H1 (cell line): ENCODE results near the gene EPHA2. TPM values are rescaled to one million over a fixed set of nuclear protein-coding genes. Genes with fewer than 3 reads are reported as not detected.

Source experiments
- CTCF ChIA-PET: fragments of 300-600 bp; sonication (Branson Sonifier 250); formaldehyde crosslinking; loops from one replicate; lab custom pipeline; 2021; ENCODE audit not compliant: partially characterized antibody; lab: Charles Lee
- POLR2A ChIA-PET: fragments of 300-600 bp; sonication (Branson Sonifier 250); formaldehyde crosslinking; loops from one replicate; lab custom pipeline; 2021; ENCODE audit warnings: inconsistent platforms; ENCODE audit not compliant: partially characterized antibody; lab: Charles Lee
- DNase-seq, 2 experiments: peaks; one replicate each; pipeline versions ENCODE4 v3.0.0 to v3.0.0-alpha.2; 2010 to 2022; ENCODE audit warnings: low spot score in 2 of 2, low read depth in 1 of 2, mixed read lengths in 1 of 2
- FAIRE-seq: peaks from 2 replicates; lab custom pipeline; 2011; peaks lifted over from hg19 to GRCh38; lab: Jason Lieb, UNC
- H2AFZ ChIP-seq: 2 replicates; pipeline ENCODE4 v1.8.1; 2012; ENCODE audit warnings: low read length, inconsistent platforms
- H2AK5ac ChIP-seq: 2 replicates; pipeline ENCODE4 v1.6.1; 2013; ENCODE audit warnings: low read depth, low read length
- H2BK120ac ChIP-seq: replicated peaks from 2 replicates; pipeline ENCODE3; 2013; ENCODE audit warnings: low read depth, low read length, inconsistent platforms
- H2BK12ac ChIP-seq: 2 replicates; pipeline ENCODE4 v1.6.1; 2013; ENCODE audit warnings: low read depth, low read length
- H2BK15ac ChIP-seq: 2 replicates; pipeline ENCODE4 v1.6.1; 2013; ENCODE audit warnings: low read length
- H2BK20ac ChIP-seq: 2 replicates; pipeline ENCODE4 v1.6.1; 2013; ENCODE audit warnings: low read length
- H2BK5ac ChIP-seq: 2 replicates; pipeline ENCODE4 v1.6.1; 2013; ENCODE audit warnings: low read depth, low read length
- H3K14ac ChIP-seq: 2 replicates; pipeline ENCODE4 v1.6.1; 2013; ENCODE audit warnings: inconsistent platforms; ENCODE audit not compliant: insufficient read length
- H3K18ac ChIP-seq: 2 replicates; pipeline ENCODE4 v1.6.1; 2013; ENCODE audit warnings: low read length; ENCODE audit errors: extremely low read depth
- H3K23ac ChIP-seq: 2 replicates; pipeline ENCODE4 v1.6.1; 2013; ENCODE audit warnings: inconsistent platforms; ENCODE audit not compliant: insufficient read length
- H3K23me2 ChIP-seq: 2 replicates; pipeline ENCODE4 v1.6.1; 2013; ENCODE audit warnings: low read depth, low read length
- H3K27ac ChIP-seq: 2 replicates; pipeline ENCODE4 v1.6.1; 2011; ENCODE audit warnings: low read depth, low read length, inconsistent platforms
- H3K27me3 ChIP-seq, 4 experiments: replicated peaks in 1 of 4; 1 replicate in 1 of 4; 2 replicates in 3 of 4; pipeline versions ENCODE4 v1.6.1 to v1.8.1; 2011 to 2013; ENCODE audit warnings: low read length in 3 of 4, mild to moderate bottlenecking in 3 of 4, inconsistent platforms in 2 of 4, mixed read lengths in 2 of 4, moderate library complexity in 1 of 4; ENCODE audit not compliant: control insufficient read depth in 3 of 4, insufficient read depth in 3 of 4; ENCODE audit errors: extremely low read depth in 1 of 4
- H3K36me3 ChIP-seq, 4 experiments: 2 replicates each; pipeline versions ENCODE4 v1.6.1 to v1.8.1; 2011 to 2013; ENCODE audit warnings: mild to moderate bottlenecking in 4 of 4, low read length in 3 of 4, moderate library complexity in 2 of 4, control low read depth in 1 of 4, inconsistent platforms in 1 of 4; ENCODE audit not compliant: insufficient read depth in 4 of 4, control insufficient read depth in 2 of 4
- H3K4ac ChIP-seq: replicated peaks from 2 replicates; pipeline ENCODE3; 2013; ENCODE audit warnings: low read length, low read depth, mixed read lengths, inconsistent platforms; ENCODE audit not compliant: insufficient read length
- H3K4me1 ChIP-seq, 4 experiments: replicated peaks in 1 of 4; 1 replicate in 1 of 4; 2 replicates in 3 of 4; pipeline versions ENCODE4 v1.6.1 to v1.8.1; 2011 to 2013; ENCODE audit warnings: low read length in 3 of 4, inconsistent platforms in 2 of 4, mixed read lengths in 1 of 4; ENCODE audit not compliant: insufficient read depth in 4 of 4, control insufficient read depth in 3 of 4
- H3K4me2 ChIP-seq, 2 experiments: 2 replicates each; pipeline versions ENCODE4 v1.6.1 to v1.8.1; 2011 to 2013; ENCODE audit warnings: low read depth in 2 of 2, low read length in 2 of 2, control low read depth in 1 of 2, inconsistent platforms in 1 of 2, mild to moderate bottlenecking in 1 of 2; ENCODE audit not compliant: insufficient read depth in 1 of 2
- H3K4me3 ChIP-seq, 4 experiments: fragments of 200-600, 300-600 bp in 1 of 4; sonication (generic), shearing (Covaris generic), sonication (Bioruptor Twin) in 1 of 4; 2 replicates each; pipeline versions ENCODE4 v1.5.1 to v1.8.1; 2011 to 2016; ENCODE audit warnings: low read length in 4 of 4, low read depth in 3 of 4, control low read depth in 2 of 4, inconsistent platforms in 2 of 4, mild to moderate bottlenecking in 2 of 4, mixed read lengths in 1 of 4, moderate library complexity in 1 of 4; ENCODE audit not compliant: insufficient read depth in 2 of 4; ENCODE audit errors: extremely low read depth in 1 of 4
- H3K56ac ChIP-seq: replicated peaks from 2 replicates; pipeline ENCODE3; 2013; ENCODE audit warnings: low read depth, mild to moderate bottlenecking, mixed read lengths, low read length, inconsistent platforms; ENCODE audit not compliant: insufficient read length
- H3K79me1 ChIP-seq: 2 replicates; pipeline ENCODE4 v1.6.1; 2013; ENCODE audit warnings: low read depth, low read length, control low read depth
- H3K79me2 ChIP-seq, 2 experiments: 2 replicates each; pipeline versions ENCODE4 v1.6.1 to v1.8.1; 2012 to 2013; ENCODE audit warnings: low read length in 2 of 2, mild to moderate bottlenecking in 2 of 2, inconsistent platforms in 1 of 2; ENCODE audit not compliant: insufficient read depth in 2 of 2, control insufficient read depth in 1 of 2
- H3K9ac ChIP-seq, 4 experiments: replicated peaks in 1 of 4; 1 replicate in 1 of 4; 2 replicates in 3 of 4; pipeline versions ENCODE4 v1.6.1 to v1.8.1; 2011 to 2013; ENCODE audit warnings: low read depth in 3 of 4, low read length in 3 of 4, control low read depth in 2 of 4, mild to moderate bottlenecking in 2 of 4, moderate library complexity in 2 of 4, inconsistent platforms in 1 of 4; ENCODE audit errors: extremely low read depth in 1 of 4
- H3K9me3 ChIP-seq, 2 experiments: 2 replicates each; pipeline versions ENCODE4 v1.6.1 to v1.8.1; 2012 to 2013; ENCODE audit warnings: mild to moderate bottlenecking in 2 of 2, moderate library complexity in 2 of 2, control low read depth in 1 of 2, inconsistent platforms in 1 of 2, low read depth in 1 of 2, low read length in 1 of 2, mixed read lengths in 1 of 2; ENCODE audit not compliant: insufficient read depth in 2 of 2
- H4K20me1 ChIP-seq, 2 experiments: replicated peaks in 1 of 2; 2 replicates each; pipeline versions ENCODE3 to v1.8.1; 2011 to 2013; ENCODE audit warnings: inconsistent platforms in 2 of 2, low read length in 2 of 2, mild to moderate bottlenecking in 1 of 2; ENCODE audit not compliant: insufficient read depth in 2 of 2, control insufficient read depth in 1 of 2
- H4K5ac ChIP-seq: 2 replicates; pipeline ENCODE4 v1.6.1; 2013; ENCODE audit warnings: low read length, low read depth, mixed read lengths, inconsistent platforms; ENCODE audit not compliant: insufficient read length
- H4K8ac ChIP-seq: 2 replicates; pipeline ENCODE4 v1.8.0; 2013; ENCODE audit warnings: mild to moderate bottlenecking, moderate library complexity, low read length, inconsistent platforms; ENCODE audit not compliant: insufficient read depth; ENCODE audit errors: extremely low read depth
- H4K91ac ChIP-seq: replicated peaks from 2 replicates; pipeline ENCODE3; 2013; ENCODE audit warnings: low read length, mixed read lengths, inconsistent platforms; ENCODE audit not compliant: insufficient read length
- JUN ChIP-seq: IDR thresholded peaks from 2 replicates; pipeline ENCODE4 v1.6.1; 2011; ENCODE audit warnings: low read depth, mild to moderate bottlenecking, improper control_type of control experiment, low read length
- KDM1A ChIP-seq: fragments of 200-600, 300-600 bp; sonication (generic); IDR thresholded peaks from 2 replicates; pipeline ENCODE4 v1.7.1; 2016; ENCODE audit warnings: mild to moderate bottlenecking, low read length, borderline replicate concordance
- WGBS, 2 experiments: shearing (Covaris generic) in 1 of 2; methylation state at CpG; one replicate each; pipeline versions ENCODE4 v1.1.6 to v1.1.7; 2013 to 2015; ENCODE audit warnings: low lambda C conversion rate in 2 of 2, mixed read lengths in 2 of 2, inconsistent platforms in 1 of 2, low coverage in 1 of 2, missing lambda C conversion rate in 1 of 2; ENCODE audit not compliant: insufficient replicate concordance in 2 of 2, insufficient coverage in 1 of 2, insufficient read length in 1 of 2; ENCODE audit errors: extremely low coverage in 1 of 2, missing lambda C conversion rate in 1 of 2; 5-methylcytosine and 5-hydroxymethylcytosine counted together
- polyA plus RNA-seq, 7 experiments: library from polyadenylated mRNA; depleted of rRNA in 3 of 7; stranded (reverse) in 5 of 7; unstranded in 2 of 7; fragments of >200 nt in 5 of 7; fragments of 200-250 nt in 2 of 7; gene quantifications; 1 replicate in 5 of 7; 2 replicates in 1 of 7; 4 replicates in 1 of 7; pipeline versions ENCODE4 v1.2.1 to v1.2.3, GENCODE V29; 2011 to 2013; ENCODE audit warnings: missing spikeins in 2 of 7, mixed read lengths in 2 of 7
- total RNA-seq: library from RNA; stranded (reverse); fragmentation: NEBNext Ultra II Directional; extraction: Animal tissue kit (Norgen Biotek cat#: 25700); gene quantifications from 2 replicates; pipeline ENCODE4 v1.2.1, GENCODE V29; 2021

The EPHA2 gene
- total and polyA plus RNA-seq, 2 of the 8 experiments (the other 6 are each of a cell fraction or from before 2014, with no cell fraction given), result 26.8 to 33.6 TPM

DNA sequence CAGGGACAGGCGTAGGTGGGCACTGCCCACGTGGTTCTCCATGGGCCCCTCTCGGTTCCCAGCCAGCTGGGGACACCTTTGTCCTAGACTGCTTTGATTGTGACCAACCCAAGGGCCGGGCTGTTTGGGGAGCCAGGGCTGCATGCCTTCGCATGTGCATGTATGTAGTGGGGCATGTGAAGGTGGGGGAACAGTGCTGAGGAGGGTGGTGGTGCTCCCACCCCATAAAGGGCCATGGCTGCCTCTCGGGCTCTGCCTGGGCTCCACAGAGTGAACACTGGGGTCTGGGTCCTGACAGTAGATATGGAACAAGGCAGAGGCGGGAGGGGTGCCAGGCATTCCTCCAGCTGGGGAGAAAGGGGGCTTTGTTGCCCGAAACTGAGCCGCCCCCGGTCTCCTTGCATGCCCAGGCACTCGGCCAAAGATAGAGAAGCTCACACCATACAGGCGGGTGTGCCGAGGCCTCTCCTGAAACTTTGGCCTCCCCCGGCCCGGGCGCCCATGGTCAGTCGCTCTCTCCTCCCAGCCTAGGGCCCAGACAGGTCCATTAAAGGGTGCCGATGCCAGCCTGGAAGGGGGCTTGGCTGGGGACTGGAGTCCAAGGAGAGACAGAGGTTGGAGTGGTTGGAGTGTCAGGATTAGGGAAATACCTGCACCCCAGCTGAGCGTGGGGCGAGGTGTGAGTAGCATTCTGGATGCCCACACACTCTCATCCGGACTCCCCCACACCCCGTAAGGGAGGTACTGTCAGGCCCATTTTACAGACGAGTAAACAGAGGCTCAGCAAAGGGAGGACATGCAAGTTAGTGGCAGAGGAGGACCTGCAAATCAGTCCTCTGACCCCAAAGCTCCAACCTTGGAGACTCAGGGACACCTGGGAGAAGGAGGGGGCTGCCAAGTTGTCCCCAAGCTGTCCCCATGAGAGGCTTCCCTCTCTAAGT, 41.1 kb downstream of the EPHA2 start:
- Histone ChIP-seq H4K20me1 (no peaks in the 10 kb centered on the region), H3K27ac (no peak overlapping the region), H3K4me1 (peaks cover 20 to 42% (median 30%) of the 10 kb centered on the region in 4 experiments), H3K56ac (peak overlapping the region; percentile 24), H3K18ac (peak overlapping the region; percentile 95), H4K91ac (peak overlapping the region; percentile 41), H3K27me3 (no peaks in the 10 kb centered on the region), H4K8ac (peak overlapping the region; percentile 82; the same call in 1 of the 2 replicates), H3K36me3 (no peaks in the 10 kb centered on the region), H3K9me3 (no peaks in the 10 kb centered on the region), H4K5ac (peak overlapping the region; percentile 59), H3K79me2 (no peaks in the 10 kb centered on the region), H3K23ac (no peak overlapping the region), H3K79me1 (no peaks in the 10 kb centered on the region; the same call in 1 of the 2 replicates), H2BK120ac (peak overlapping the region; percentile 90), H3K23me2 (no peaks in the 10 kb centered on the region; the same call in 1 of the 2 replicates), H3K14ac (no peak overlapping the region), H3K4me3 (peak overlapping the region in 1 of 4 experiments; percentile 32; a peak in 2 of 8 replicates), H2BK5ac (peak overlapping the region; percentile 87; the same call in 1 of the 2 replicates), H3K9ac (no peak overlapping the region), H2BK15ac (no peak overlapping the region), H2AK5ac (peak overlapping the region; percentile 32; the same call in 1 of the 2 replicates), H3K4ac (peak overlapping the region; percentile 13), H2BK20ac (peak overlapping the region; percentile 74), H3K4me2 (peak overlapping the region; percentile 29 to 47; a peak in 2 of 4 replicates), H2AFZ (no peak overlapping the region), H2BK12ac (peak overlapping the region; percentile 90)
- DNase-seq (no peak), FAIRE-seq (no peak)
- 84% methylated on average over 23 of the region's 23 CpGs; no CpG with 5 or more reads in 1 of the 2 experiments for WGBS, 2 experiments
- POLR2A ChIA-PET, result interaction anchor here (0.9 to 3.2 kb wide), 8 partner anchors 9 to 60 kb away, joined by 3 to 11 read pairs (median 4); partner anchors contain the start of gene EPHA2
- CTCF ChIA-PET, result interaction anchor here (1.1 to 31.3 kb wide), 5 partner anchors 21 to 75 kb away, joined by 3 to 522 read pairs (median 3); partner anchors contain the start of gene FAM131C
- TF ChIP-seq KDM1A (peak; percentile 69; the same call in 1 of the 2 replicates), JUN (no peak)
